Neural progenitor cell (in vitro differentiated cells): ENCODE results near the gene HSD3B7.

Experiments used
- CTCF ChIP-seq: fragments of 200-600 bp; sonication (generic); IDR thresholded peaks from 2 replicates; pipeline ENCODE4 v1.5.1; 2017; ENCODE audit warnings: antibody characterized with exemption, mild to moderate bottlenecking
- EZH2 ChIP-seq: fragments of 200-600 bp; sonication (generic); IDR thresholded peaks from 2 replicates; pipeline ENCODE4 v1.6.1; 2017; ENCODE audit warnings: antibody characterized with exemption, mild to moderate bottlenecking, moderate library complexity
- EZH2phosphoT487 ChIP-seq: fragments of 200-600 bp; sonication (generic); IDR thresholded peaks from 2 replicates; pipeline ENCODE4 v1.6.1; 2017; ENCODE audit warnings: antibody characterized with exemption

DNA sequence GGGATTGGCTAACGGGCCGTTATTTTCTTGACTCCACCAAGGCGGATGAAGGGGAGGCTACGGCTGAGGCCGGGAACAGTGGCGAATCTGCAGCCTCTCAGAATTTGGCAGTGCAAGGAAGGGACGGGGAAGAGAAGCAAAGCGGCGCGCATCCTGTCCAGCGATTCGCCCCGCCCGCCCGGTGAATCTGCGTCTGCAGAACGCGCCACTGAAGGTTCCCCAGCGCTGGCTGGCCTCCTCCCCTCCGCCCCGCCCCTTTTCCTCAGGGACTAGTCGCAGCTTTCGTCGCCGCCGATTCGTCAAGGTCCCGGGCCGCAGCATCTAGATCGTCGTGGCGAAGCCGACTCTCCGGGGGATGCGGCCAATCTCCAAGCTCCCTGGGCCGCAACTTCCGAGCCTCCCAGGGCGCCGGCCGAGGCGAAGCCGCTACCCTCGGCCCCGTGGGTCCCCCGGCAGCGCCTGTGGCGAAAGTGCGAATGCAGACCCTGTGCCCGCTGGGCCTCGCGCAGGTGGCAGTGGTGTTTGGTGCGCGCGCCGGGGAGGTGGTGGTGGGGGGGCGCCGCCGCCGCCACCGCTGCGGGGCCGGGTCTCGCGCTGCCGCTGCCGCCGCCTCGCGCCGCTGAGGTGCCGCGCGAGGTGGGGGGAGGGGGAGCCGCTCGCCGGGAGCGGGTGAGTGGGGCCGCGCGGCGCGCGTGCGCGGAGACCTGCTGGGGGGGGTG, 27.4 kb upstream of the HSD3B7 start, which contains the start of gene SETD1A:
- TF ChIP-seq CTCF = no peak
- no peak for TF ChIP-seq EZH2
- no peak for TF ChIP-seq EZH2phosphoT487
